Colonic mucosa (tissue), 4 donors: ENCODE results near the gene SHLD1. TPM values are rescaled to one million over a fixed set of nuclear protein-coding genes. Genes with fewer than 3 reads are reported as not detected.
"Not testable (repeated sequence)": the region's sequence is repeated elsewhere in the genome, so short reads cannot be mapped to it uniquely, and the experiment has no call there.

Experiments
- DNase-seq: peaks from one replicate; pipeline ENCODE4 v3.0.0-alpha.2; 2020
- H3K27ac ChIP-seq: fragments of 200-600 bp; one replicate; pipeline ENCODE4 v1.8.0; 2021
- H3K27me3 ChIP-seq: fragments of 200-600 bp; one replicate; pipeline ENCODE4 v1.8.0; 2021
- H3K36me3 ChIP-seq: fragments of 200-600 bp; one replicate; pipeline ENCODE4 v1.8.0; 2021
- H3K4me1 ChIP-seq: fragments of 200-600 bp; one replicate; pipeline ENCODE4 v1.8.0; 2021; ENCODE audit warnings: mild to moderate bottlenecking
- H3K4me3 ChIP-seq: fragments of 200-600 bp; one replicate; pipeline ENCODE4 v1.8.0; 2021
- H3K9ac ChIP-seq, 2 donors: one replicate each; pipeline ENCODE4 v1.7.0; 2013; ENCODE audit warnings: control low read depth in 2 of 2, low read depth in 2 of 2, low read length in 2 of 2
- H3K9me3 ChIP-seq: fragments of 200-600 bp; one replicate; pipeline ENCODE4 v1.8.0; 2021
- intact Hi-C: fragments of 100-400 bp; cut with DNase I; formaldehyde crosslinking; loops from one replicate; pipeline ENCODE4 v1.14.1; 2022
- total RNA-seq, 2 donors: library from RNA; stranded (reverse); fragmentation: NEBNext Ultra II Directional in 1 of 2; extraction: Animal tissue kit (Norgen Biotek cat#: 25700) in 1 of 2; gene quantifications; one replicate each; pipeline ENCODE4 v1.2.1, GENCODE V29; 2021
- TF ChIP-seq, protein P1 (sequence below): fragments of 200-600 bp; IDR thresholded peaks from one replicate; pipeline ENCODE4 v1.8.0; 2022; ENCODE audit warnings: antibody characterized with exemption, mild to moderate bottlenecking
- donor health status: healthy.
- donor health status: DM: no; HTN: no; CAD: no.
- donor health status: DM: no; HTN: no; CAD: no.

SHLD1 gene
- total RNA-seq, 2 donors from 2014 or later = 4.0 to 9.1 TPM

DNA sequence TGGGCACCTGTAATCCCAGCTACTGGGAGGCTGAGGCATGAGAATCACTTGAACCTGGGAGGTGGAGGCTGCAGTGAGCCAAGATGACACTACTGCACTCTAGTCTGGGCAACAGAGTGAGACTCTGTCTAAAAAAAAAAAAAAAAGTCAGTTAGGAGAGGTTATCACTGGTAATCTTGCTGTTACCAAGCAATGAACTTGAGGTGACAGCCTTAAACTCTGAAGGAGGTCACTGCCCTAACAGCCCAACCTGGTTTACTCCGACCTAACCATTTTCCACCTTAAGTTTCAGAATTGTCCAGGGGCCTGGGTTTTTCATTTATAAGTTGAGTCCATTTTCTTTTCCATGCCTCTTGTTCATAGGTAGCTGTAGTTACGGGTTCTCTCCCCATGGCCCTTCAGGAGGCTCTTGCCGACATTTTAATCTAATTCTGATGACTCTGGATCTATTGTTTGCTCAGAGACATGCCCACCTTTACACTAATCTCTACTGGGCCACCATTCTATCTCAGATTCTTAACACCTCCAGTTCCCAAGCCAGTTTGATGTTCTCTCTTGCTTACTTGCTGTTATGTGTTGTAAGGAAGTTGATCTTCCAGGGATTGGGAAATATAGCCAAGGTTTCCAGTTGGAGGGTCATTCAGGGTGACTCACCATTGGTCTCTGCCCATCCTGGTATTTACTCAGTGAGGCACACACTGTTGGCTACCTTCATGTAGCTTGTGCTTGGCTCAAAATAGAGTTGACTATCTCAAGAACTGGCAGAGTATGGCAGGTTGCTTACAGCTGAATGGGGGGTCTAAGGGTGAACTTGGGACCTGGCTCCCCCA is 29.1 kb downstream of the SHLD1 start:
- TF ChIP-seq, protein P1, sequence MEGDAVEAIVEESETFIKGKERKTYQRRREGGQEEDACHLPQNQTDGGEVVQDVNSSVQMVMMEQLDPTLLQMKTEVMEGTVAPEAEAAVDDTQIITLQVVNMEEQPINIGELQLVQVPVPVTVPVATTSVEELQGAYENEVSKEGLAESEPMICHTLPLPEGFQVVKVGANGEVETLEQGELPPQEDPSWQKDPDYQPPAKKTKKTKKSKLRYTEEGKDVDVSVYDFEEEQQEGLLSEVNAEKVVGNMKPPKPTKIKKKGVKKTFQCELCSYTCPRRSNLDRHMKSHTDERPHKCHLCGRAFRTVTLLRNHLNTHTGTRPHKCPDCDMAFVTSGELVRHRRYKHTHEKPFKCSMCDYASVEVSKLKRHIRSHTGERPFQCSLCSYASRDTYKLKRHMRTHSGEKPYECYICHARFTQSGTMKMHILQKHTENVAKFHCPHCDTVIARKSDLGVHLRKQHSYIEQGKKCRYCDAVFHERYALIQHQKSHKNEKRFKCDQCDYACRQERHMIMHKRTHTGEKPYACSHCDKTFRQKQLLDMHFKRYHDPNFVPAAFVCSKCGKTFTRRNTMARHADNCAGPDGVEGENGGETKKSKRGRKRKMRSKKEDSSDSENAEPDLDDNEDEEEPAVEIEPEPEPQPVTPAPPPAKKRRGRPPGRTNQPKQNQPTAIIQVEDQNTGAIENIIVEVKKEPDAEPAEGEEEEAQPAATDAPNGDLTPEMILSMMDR = no peak
- Histone ChIP-seq H3K9me3 (no peaks in the 10 kb centered on the region), H3K4me3 (no peak overlapping the region), H3K36me3 (no peaks in the 10 kb centered on the region), H3K27me3 (no peaks in the 10 kb centered on the region), H3K27ac (peak overlapping the region; percentile 74), H3K9ac (no peak overlapping the region), H3K4me1 (peaks cover 16% of the 10 kb centered on the region)
- peak; percentile 61 for DNase-seq
- intact Hi-C loops = no loop called here

DNA sequence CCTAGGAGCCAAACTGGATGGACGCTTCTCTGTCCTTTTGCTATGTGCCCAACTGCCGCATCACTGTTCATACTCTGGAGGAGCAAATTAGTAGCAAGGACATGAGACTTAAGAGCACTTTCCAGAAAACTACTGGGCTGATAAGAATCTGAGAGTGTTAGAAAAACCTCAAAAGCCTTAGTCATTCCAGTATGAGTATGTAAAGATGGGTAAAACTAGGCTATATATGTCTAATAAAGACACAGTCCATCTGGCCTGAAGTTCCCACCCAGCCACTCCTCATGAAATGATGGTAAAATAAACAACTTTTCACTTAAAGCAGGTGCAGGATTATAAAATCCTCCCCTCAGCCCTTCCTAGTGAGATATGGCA is 30.6 kb downstream of the SHLD1 start:
- no peaks in the 10 kb centered on the region for H3K36me3 ChIP-seq
- peak overlapping the region; percentile 74 for H3K27ac ChIP-seq
- TF ChIP-seq, protein P1 = no peak
- no peak overlapping the region for H3K4me3 ChIP-seq
- peaks cover 16% of the 10 kb centered on the region for H3K4me1 ChIP-seq
- H3K9ac ChIP-seq = peak overlapping the region in 1 of 2 donors; percentile 63
- peak; percentile 49 for DNase-seq
- H3K27me3 ChIP-seq = no peaks in the 10 kb centered on the region
- intact Hi-C loops = no loop called here
- H3K9me3 ChIP-seq = no peaks in the 10 kb centered on the region

DNA sequence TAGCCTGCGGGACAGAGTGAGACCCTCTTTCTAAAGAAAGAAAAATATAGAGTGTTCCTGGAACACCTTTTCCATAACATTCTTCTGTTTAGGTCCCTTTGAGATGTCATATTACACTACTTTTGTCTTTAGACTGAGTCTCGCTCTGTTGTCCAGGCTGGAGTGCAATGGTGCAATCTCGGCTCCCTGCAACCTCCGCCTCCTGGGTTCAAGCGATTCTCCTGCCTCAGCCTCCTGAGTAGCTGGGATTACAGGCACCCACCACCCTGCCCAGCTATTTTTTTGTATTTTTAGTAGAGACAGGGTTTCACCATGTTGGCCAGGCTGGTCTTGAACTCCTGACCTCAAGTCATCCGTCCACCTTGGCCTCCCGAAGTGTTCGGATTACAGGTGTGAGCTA is 31.2 kb downstream of the SHLD1 start:
- Histone ChIP-seq H3K4me1 (peaks cover 16% of the 10 kb centered on the region), H3K27ac (peak overlapping the region; percentile 74)
- H3K36me3 ChIP-seq, H3K4me3 ChIP-seq, H3K9ac ChIP-seq, intact Hi-C loops, DNase-seq, H3K27me3 ChIP-seq, H3K9me3 ChIP-seq: not testable (repeated sequence)

DNA sequence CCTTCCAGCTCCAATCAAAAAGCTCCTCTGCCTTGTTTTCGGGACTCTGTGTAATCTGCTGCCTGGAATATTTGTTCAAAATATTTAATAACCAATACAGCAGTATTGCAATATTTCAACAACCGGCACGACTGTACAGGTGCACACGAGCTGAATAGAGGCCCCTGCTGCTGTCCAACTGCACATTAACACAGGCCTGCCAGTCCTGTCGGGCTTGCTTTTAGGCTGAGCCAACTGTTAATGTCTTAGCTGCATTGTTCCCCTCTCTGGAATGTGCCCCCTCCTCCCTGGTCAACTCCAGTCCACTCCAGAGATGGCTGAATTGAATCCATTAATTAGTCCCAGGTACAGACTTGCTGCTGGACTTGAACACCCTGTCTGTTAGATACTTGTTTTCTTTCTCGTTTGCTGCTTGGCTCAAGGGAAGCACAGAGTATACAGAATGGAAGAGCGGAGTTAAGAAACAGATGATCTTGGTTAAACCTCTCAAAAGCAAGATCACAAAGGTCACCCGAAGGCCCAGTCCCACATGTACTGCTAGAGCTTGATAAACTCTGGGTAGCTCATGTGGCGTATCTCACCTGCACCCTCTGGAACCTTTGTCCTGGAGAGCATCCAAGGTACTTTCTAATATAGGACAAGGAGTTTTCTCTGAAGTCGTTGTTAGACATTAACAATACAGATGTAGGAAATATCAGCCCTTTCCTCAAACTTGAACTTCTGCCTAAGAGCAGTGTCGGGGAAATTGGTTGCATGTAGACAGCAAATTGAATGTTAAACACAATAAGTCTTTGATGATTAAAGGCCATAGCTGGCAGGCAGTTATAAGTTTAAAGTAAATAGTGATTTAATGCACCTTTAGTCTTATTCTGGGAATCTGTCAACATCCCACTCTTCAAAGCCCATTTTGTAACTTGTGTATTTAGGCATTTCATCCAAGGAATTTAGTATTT is 31.9 kb downstream of the SHLD1 start:
- no peaks in the 10 kb centered on the region for H3K36me3 ChIP-seq
- peak overlapping the region in 1 of 2 donors; percentile 65 for H3K9ac ChIP-seq
- H3K4me3 ChIP-seq = no peak overlapping the region
- no peaks in the 10 kb centered on the region for H3K27me3 ChIP-seq
- intact Hi-C loops = no loop called here
- peaks cover 16% of the 10 kb centered on the region for H3K4me1 ChIP-seq
- TF ChIP-seq, protein P1 = no peak
- H3K9me3 ChIP-seq = no peaks in the 10 kb centered on the region
- peak overlapping the region; percentile 74 for H3K27ac ChIP-seq
- peak; percentile 64 for DNase-seq

DNA sequence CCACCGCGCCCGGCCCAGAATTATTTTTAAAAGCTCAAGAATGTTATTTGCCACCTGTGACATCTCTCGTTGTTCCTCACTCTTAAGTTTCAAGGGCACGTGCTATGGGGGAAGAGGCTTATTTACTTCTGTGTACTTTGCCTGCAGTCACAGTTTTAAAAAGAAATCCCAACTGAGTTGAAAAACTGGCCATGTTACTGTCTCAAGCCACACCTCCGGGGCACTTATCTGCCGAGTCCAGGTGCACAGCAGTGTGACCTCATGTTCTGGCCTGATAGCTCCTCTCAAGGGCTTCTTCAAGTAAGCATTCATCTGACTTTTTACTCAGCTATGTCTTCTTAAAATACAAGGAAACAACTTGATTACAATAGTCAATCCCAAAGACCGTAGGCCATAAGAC is 34.5 kb downstream of the SHLD1 start:
- TF ChIP-seq, protein P1 = no peak
- Histone ChIP-seq H3K27ac (peak overlapping the region; percentile 75), H3K9ac (no peak overlapping the region), H3K27me3 (no peaks in the 10 kb centered on the region), H3K4me1 (peaks cover 11% of the 10 kb centered on the region), H3K9me3 (no peaks in the 10 kb centered on the region), H3K4me3 (no peak overlapping the region), H3K36me3 (no peaks in the 10 kb centered on the region)
- intact Hi-C loops = loop anchor here (5.0 kb wide), 1 partner anchor 217 kb away; no protein-coding TSS in a partner anchor
- peak; percentile 74 for DNase-seq
